NCI-H526 treated with DMSO at 0.1 percent for 48 hours (cell line): Measurements from ENCODE around the gene COL2A1.

Source experiments
- DNase-seq: peaks from one replicate; lab custom pipeline; 2025; lab: John Stamatoyannopoulos, UW

The COL2A1 gene

GRCh38 chr12:47944685-47945340 is 59.5 kb downstream of the COL2A1 start:
- DNase-seq: no peak

GRCh38 chr12:47943623-47944340 is 60.5 kb downstream of the COL2A1 start:
- no peak for DNase-seq

GRCh38 chr12:47942614-47943225 is 61.6 kb downstream of the COL2A1 start:
- DNase-seq: no peak

- peak; percentile 3 for DNase-seq
These were observed 62.2 kb downstream of the COL2A1 start for GRCh38 chr12:47941871-47942613.

- no peak for DNase-seq
These were observed 62.8 kb downstream of the COL2A1 start for GRCh38 chr12:47941475-47941780.

- no peak for DNase-seq
These were observed 63.4 kb downstream of the COL2A1 start for GRCh38 chr12:47940773-47941474.

GRCh38 chr12:47939009-47939601 is 65.2 kb downstream of the COL2A1 start:
- no peak for DNase-seq

- no peak for DNase-seq
These were observed 65.7 kb downstream of the COL2A1 start for GRCh38 chr12:47938594-47938993.

GRCh38 chr12:47938093-47938492 is 66.2 kb downstream of the COL2A1 start:
- DNase-seq: no peak

- DNase-seq: no peak
These were observed 69.1 kb downstream of the COL2A1 start for GRCh38 chr12:47935184-47935583.

GRCh38 chr12:47931187-47931586 is 73.1 kb downstream of the COL2A1 start:
- no peak for DNase-seq

- DNase-seq: no peak
These were observed 73.6 kb downstream of the COL2A1 start for GRCh38 chr12:47930634-47931033.

GRCh38 chr12:47927346-47927745 is 76.9 kb downstream of the COL2A1 start:
- DNase-seq: no peak
